ENCODE measurements around the gene SPATA21. TPM values are rescaled to one million over a fixed set of nuclear protein-coding genes. Genes with fewer than 3 reads are reported as not detected.

SPATA21 gene
- total and polyA plus RNA-seq, 4 donors: 0.08 to 0.42 TPM; not detected in 2

GRCh38 chr1:16371725-16372124 lies 65.5 kb downstream of the SPATA21 start:
- Histone ChIP-seq H3K27ac (ENCODE audit: low read depth in 1 of 2, low read length in 2 of 2) (no peak overlapping the region), H3K4me1 (ENCODE audit: control insufficient read depth in 4 of 4, insufficient read depth in 4 of 4, low read length in 3 of 4) (peaks cover 13 to 39% (median 25%) of the 10 kb centered on the region in 4 donors), H3K9ac (ENCODE audit: low read depth in 1 of 2, low read length in 2 of 2) (no peak overlapping the region)

GRCh38 chr1:16369821-16370220 lies 67.4 kb downstream of the SPATA21 start:
- Histone ChIP-seq H3K9me3 (ENCODE audit: control insufficient read depth in 4 of 4, low read length in 3 of 4) (no peaks in the 10 kb centered on the region), H3K27ac (ENCODE audit: low read depth in 1 of 2, low read length in 2 of 2) (no peak overlapping the region), H3K4me1 (ENCODE audit: control insufficient read depth in 4 of 4, insufficient read depth in 4 of 4, low read length in 3 of 4) (peaks cover 13 to 29% (median 21%) of the 10 kb centered on the region in 4 donors), H3K36me3 (ENCODE audit: control insufficient read depth in 4 of 4, insufficient read depth in 3 of 4, low read depth in 1 of 4, low read length in 3 of 4) (peaks cover 0 to 3% (median 0%) of the 10 kb centered on the region in 4 donors), H3K9ac (ENCODE audit: low read depth in 1 of 2, low read length in 2 of 2) (no peak overlapping the region), H3K27me3 (ENCODE audit: control insufficient read depth in 4 of 4, insufficient read depth in 4 of 4, low read length in 3 of 4) (no peaks in the 10 kb centered on the region), H3K4me3 (ENCODE audit: low read depth in 1 of 3, low read length in 3 of 3) (no peak overlapping the region)
- TF ChIP-seq ATF3 (IDR thresholded peaks at IDR 0.05) (no peak), SP1 (IDR thresholded peaks at IDR 0.05) (no peak)
- WGBS: 83% methylated on average over 4 of the region's 4 CpGs
- DNase-seq (ENCODE audit: low spot score): no peak

More at GRCh38 chr1:16371725-16372124, 65.5 kb downstream of the SPATA21 start:
- H3K27me3 ChIP-seq (ENCODE audit: control insufficient read depth in 4 of 4, insufficient read depth in 4 of 4, low read length in 3 of 4): no peaks in the 10 kb centered on the region
- WGBS: 83% methylated on average over 5 of the region's 5 CpGs
- H3K36me3 ChIP-seq (ENCODE audit: control insufficient read depth in 4 of 4, insufficient read depth in 3 of 4, low read depth in 1 of 4, low read length in 3 of 4): peaks cover 0 to 3% (median 0%) of the 10 kb centered on the region in 4 donors
- TF ChIP-seq GABPA (IDR thresholded peaks at IDR 0.05 in 1 of 2, conservative IDR thresholded peaks at IDR 0.05 in 1 of 2) (no peak), JUND (IDR thresholded peaks at IDR 0.05) (peak in 1 of 2 donors; percentile 21)
- no peak for DNase-seq (ENCODE audit: low spot score)
- H3K4me3 ChIP-seq (ENCODE audit: low read depth in 1 of 3, low read length in 3 of 3): no peak overlapping the region
- no peaks in the 10 kb centered on the region for H3K9me3 ChIP-seq (ENCODE audit: control insufficient read depth in 4 of 4, low read length in 3 of 4)

GRCh38 chr1:16367968-16368890 lies 69.0 kb downstream of the SPATA21 start:
- no peaks in the 10 kb centered on the region for H3K36me3 ChIP-seq (ENCODE audit: control insufficient read depth in 4 of 4, insufficient read depth in 3 of 4, low read depth in 1 of 4, low read length in 3 of 4)
- no peaks in the 10 kb centered on the region for H3K27me3 ChIP-seq (ENCODE audit: control insufficient read depth in 4 of 4, insufficient read depth in 4 of 4, low read length in 3 of 4)
- peaks cover 13 to 30% (median 22%) of the 10 kb centered on the region in 4 donors for H3K4me1 ChIP-seq (ENCODE audit: control insufficient read depth in 4 of 4, insufficient read depth in 4 of 4, low read length in 3 of 4)
- no peaks in the 10 kb centered on the region for H3K9me3 ChIP-seq (ENCODE audit: control insufficient read depth in 4 of 4, low read length in 3 of 4)
- TF ChIP-seq CTCF (IDR thresholded peaks at IDR 0.05; ENCODE audit: low read depth, low read length, missing input control) (no peak), REST (IDR thresholded peaks at IDR 0.05) (peak; percentile 11)
- peak overlapping the region; percentile 63 to 94 for H3K9ac ChIP-seq (ENCODE audit: low read depth in 1 of 2, low read length in 2 of 2)
- peak; percentile 35 for DNase-seq (ENCODE audit: low spot score)
- peak overlapping the region; percentile 69 to 97 (median 93) for H3K4me3 ChIP-seq (ENCODE audit: low read depth in 1 of 3, low read length in 3 of 3)
- WGBS: 3% methylated on average over 24 of the region's 24 CpGs
- H3K27ac ChIP-seq (ENCODE audit: low read depth in 1 of 2, low read length in 2 of 2): peak overlapping the region; percentile 98 to 99
